Measurements from ENCODE around the gene LYVE1. TPM values are rescaled to one million over a fixed set of nuclear protein-coding genes. Genes with fewer than 3 reads are reported as not detected.

LYVE1 gene
- total RNA-seq, 2 experiments from 2014 or later, result not detected

GRCh38 chr11:10602366-10602765 lies 33.9 kb upstream of the LYVE1 start:
- no peak overlapping the region for H3K27ac ChIP-seq (ENCODE audit: low read depth in 1 of 2, low read length in 2 of 2)
- Mint-ChIP-seq H3K9me3 (no peaks in the 10 kb centered on the region), H3K4me3 (no peak overlapping the region), H3K36me3 (ENCODE audit: low read depth) (no peaks in the 10 kb centered on the region), H3K4me1 (ENCODE audit: low read depth) (no peaks in the 10 kb centered on the region), H3K27ac (no peak overlapping the region), H3K27me3 (peaks cover 10% of the 10 kb centered on the region)
- peaks cover 3% of the 10 kb centered on the region for H3K4me1 ChIP-seq (ENCODE audit: insufficient read depth, low read length)
- ChIA-PET CTCF (no interaction called here), POLR2A (no interaction called here)
- H3K4me3 ChIP-seq (ENCODE audit: low read length), result no peak overlapping the region
- TF ChIP-seq, protein P1, sequence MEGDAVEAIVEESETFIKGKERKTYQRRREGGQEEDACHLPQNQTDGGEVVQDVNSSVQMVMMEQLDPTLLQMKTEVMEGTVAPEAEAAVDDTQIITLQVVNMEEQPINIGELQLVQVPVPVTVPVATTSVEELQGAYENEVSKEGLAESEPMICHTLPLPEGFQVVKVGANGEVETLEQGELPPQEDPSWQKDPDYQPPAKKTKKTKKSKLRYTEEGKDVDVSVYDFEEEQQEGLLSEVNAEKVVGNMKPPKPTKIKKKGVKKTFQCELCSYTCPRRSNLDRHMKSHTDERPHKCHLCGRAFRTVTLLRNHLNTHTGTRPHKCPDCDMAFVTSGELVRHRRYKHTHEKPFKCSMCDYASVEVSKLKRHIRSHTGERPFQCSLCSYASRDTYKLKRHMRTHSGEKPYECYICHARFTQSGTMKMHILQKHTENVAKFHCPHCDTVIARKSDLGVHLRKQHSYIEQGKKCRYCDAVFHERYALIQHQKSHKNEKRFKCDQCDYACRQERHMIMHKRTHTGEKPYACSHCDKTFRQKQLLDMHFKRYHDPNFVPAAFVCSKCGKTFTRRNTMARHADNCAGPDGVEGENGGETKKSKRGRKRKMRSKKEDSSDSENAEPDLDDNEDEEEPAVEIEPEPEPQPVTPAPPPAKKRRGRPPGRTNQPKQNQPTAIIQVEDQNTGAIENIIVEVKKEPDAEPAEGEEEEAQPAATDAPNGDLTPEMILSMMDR (IDR thresholded peaks at IDR 0.05), result no peak
- no peaks in the 10 kb centered on the region for H3K36me3 ChIP-seq (ENCODE audit: insufficient read depth, low read length)
- DNase-seq (no peak), ATAC-seq (ENCODE audit: poor library complexity) (no peak)
- H3K27me3 ChIP-seq (ENCODE audit: control insufficient read depth in 1 of 2, insufficient read depth in 2 of 2, low read length in 2 of 2), result peaks cover 4% of the 10 kb centered on the region in 2 experiments
- intact Hi-C loops (cut with DNase I, micrococcal nuclease), result no loop called here
- no peaks in the 10 kb centered on the region for H3K9me3 ChIP-seq (ENCODE audit: control insufficient read depth in 1 of 2, insufficient read depth in 1 of 2, low read length in 2 of 2)

DNA sequence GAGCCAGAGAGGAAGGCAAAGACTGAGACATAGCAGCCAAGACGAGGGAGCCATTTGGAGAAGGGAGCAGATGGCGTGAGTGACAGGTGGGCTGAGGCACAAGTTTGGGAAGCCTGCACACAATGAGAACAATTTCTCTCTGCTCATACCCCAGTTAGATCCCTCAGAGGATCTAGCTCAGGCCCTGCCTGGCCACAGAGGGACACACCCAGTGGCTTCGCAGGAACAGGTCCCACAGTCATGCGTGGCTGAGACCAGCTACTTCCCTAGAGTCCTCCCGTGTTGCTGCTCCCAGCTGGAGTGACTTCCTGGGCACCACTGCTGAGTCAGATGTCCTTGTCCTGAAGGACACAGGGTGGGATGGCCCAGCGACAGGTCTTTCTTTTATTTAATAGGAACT lies 33.4 kb upstream of the LYVE1 start:
- H3K4me3 ChIP-seq (ENCODE audit: low read length), result no peak overlapping the region
- H3K27ac Mint-ChIP-seq, result no peak overlapping the region
- POLR2A ChIA-PET, result no interaction called here
- H3K9me3 Mint-ChIP-seq, result no peaks in the 10 kb centered on the region
- intact Hi-C loops (cut with DNase I, micrococcal nuclease), result no loop called here
- no peaks in the 10 kb centered on the region for H3K36me3 ChIP-seq (ENCODE audit: insufficient read depth, low read length)
- no peak overlapping the region for H3K4me3 Mint-ChIP-seq
- H3K27me3 ChIP-seq (ENCODE audit: control insufficient read depth in 1 of 2, insufficient read depth in 2 of 2, low read length in 2 of 2), result peaks cover 4% of the 10 kb centered on the region in 2 experiments
- H3K4me1 ChIP-seq (ENCODE audit: insufficient read depth, low read length), result no peaks in the 10 kb centered on the region
- CTCF ChIA-PET, result no interaction called here
- no peaks in the 10 kb centered on the region for H3K9me3 ChIP-seq (ENCODE audit: control insufficient read depth in 1 of 2, insufficient read depth in 1 of 2, low read length in 2 of 2)
- no peak overlapping the region for H3K27ac ChIP-seq (ENCODE audit: low read depth in 1 of 2, low read length in 2 of 2)
- TF ChIP-seq, protein P1 (IDR thresholded peaks at IDR 0.05), result no peak
- peaks cover 8% of the 10 kb centered on the region for H3K27me3 Mint-ChIP-seq
- H3K4me1 Mint-ChIP-seq (ENCODE audit: low read depth), result no peaks in the 10 kb centered on the region
- DNase-seq (no peak), ATAC-seq (ENCODE audit: poor library complexity) (no peak)
- no peaks in the 10 kb centered on the region for H3K36me3 Mint-ChIP-seq (ENCODE audit: low read depth)

DNA sequence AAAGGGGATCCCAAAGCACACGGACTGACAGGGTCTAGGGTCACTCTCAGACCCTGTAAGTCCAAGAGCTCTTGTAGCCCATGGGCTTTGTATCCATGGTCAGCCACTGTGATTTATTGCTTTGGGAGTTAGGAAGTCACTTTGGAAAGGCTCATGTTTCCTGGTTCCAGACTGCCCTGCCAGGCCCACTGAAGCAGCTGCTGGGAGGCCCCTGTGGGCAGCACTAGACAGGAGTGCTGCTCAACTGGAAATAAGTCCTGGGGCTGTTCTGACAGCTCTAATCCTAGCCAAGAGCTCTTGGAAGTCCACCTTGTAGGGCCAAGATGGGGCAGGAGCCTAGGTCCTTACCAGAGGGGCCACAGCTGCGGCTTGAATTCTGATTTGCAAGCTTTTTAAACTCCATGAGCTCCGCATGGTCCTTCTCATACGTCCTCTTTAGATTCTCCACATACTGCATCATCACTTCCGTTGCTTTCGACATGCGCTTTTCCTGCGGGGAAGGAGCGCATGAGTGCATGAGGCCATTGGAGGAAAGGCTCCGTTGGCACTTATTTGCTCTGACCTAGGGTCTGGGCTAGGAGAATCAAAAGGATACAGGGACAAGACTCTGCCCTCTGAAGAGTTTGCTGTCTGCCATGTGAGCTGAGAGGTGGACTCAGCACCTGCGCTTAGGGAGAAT lies 32.2 kb upstream of the LYVE1 start:
- no peak overlapping the region for H3K27ac Mint-ChIP-seq
- ChIA-PET CTCF (no interaction called here), POLR2A (no interaction called here)
- TF ChIP-seq, protein P1 (IDR thresholded peaks at IDR 0.05), result no peak
- intact Hi-C loops (cut with DNase I, micrococcal nuclease), result no loop called here
- no peaks in the 10 kb centered on the region for H3K27me3 Mint-ChIP-seq
- ATAC-seq (ENCODE audit: poor library complexity), result no peak
- H3K9me3 Mint-ChIP-seq, result no peaks in the 10 kb centered on the region
- H3K4me1 ChIP-seq (ENCODE audit: insufficient read depth, low read length), result no peaks in the 10 kb centered on the region
- H3K36me3 Mint-ChIP-seq (ENCODE audit: low read depth), result no peaks in the 10 kb centered on the region
- no peaks in the 10 kb centered on the region for H3K9me3 ChIP-seq (ENCODE audit: control insufficient read depth in 1 of 2, insufficient read depth in 1 of 2, low read length in 2 of 2)
- H3K36me3 ChIP-seq (ENCODE audit: insufficient read depth, low read length), result no peaks in the 10 kb centered on the region
- DNase-seq, result no peak
- no peak overlapping the region for H3K4me3 Mint-ChIP-seq
- H3K27ac ChIP-seq (ENCODE audit: low read depth in 1 of 2, low read length in 2 of 2), result no peak overlapping the region
- H3K4me1 Mint-ChIP-seq (ENCODE audit: low read depth), result no peaks in the 10 kb centered on the region
- peaks cover 0 to 4% of the 10 kb centered on the region in 2 experiments for H3K27me3 ChIP-seq (ENCODE audit: control insufficient read depth in 1 of 2, insufficient read depth in 2 of 2, low read length in 2 of 2)
- H3K4me3 ChIP-seq (ENCODE audit: low read length), result no peak overlapping the region

Measured in CD4-positive, alpha-beta T cell (primary cell).